H9 (cell line): ENCODE results near the gene THOC7. TPM values are rescaled to one million over a fixed set of nuclear protein-coding genes. Genes with fewer than 3 reads are reported as not detected.

Experiments
- DNase-seq: peaks from one replicate; pipeline ENCODE4 v3.0.0-alpha.2; 2017
- H2AFZ ChIP-seq: one replicate; pipeline ENCODE4 v1.6.1; 2013; ENCODE audit warnings: mild to moderate bottlenecking, low read length, control low read depth, moderate library complexity
- H2AK5ac ChIP-seq: 2 replicates; pipeline ENCODE4 v1.6.1; 2013; ENCODE audit warnings: low read length, control low read depth, mixed read lengths; ENCODE audit not compliant: insufficient read length
- H2BK120ac ChIP-seq: one replicate; pipeline ENCODE4 v1.6.1; 2013; ENCODE audit warnings: low read depth, mild to moderate bottlenecking, low read length, control low read depth, inconsistent platforms; ENCODE audit not compliant: poor library complexity, severe bottlenecking
- H2BK12ac ChIP-seq: 2 replicates; pipeline ENCODE4 v1.6.1; 2013; ENCODE audit warnings: low read length, control low read depth, mixed read lengths, low read depth; ENCODE audit not compliant: insufficient read length
- H2BK15ac ChIP-seq: 2 replicates; pipeline ENCODE4 v1.6.1; 2013; ENCODE audit warnings: low read depth, low read length, control low read depth
- H2BK20ac ChIP-seq: one replicate; pipeline ENCODE4 v1.6.1; 2013; ENCODE audit warnings: low read depth, mild to moderate bottlenecking, low read length, control low read depth, inconsistent platforms; ENCODE audit not compliant: poor library complexity, severe bottlenecking
- H2BK5ac ChIP-seq: 2 replicates; pipeline ENCODE4 v1.6.1; 2013; ENCODE audit warnings: low read length, control low read depth, mixed read lengths; ENCODE audit not compliant: insufficient read length
- H3K14ac ChIP-seq: 2 replicates; pipeline ENCODE4 v1.6.1; 2013; ENCODE audit warnings: low read length, control low read depth; ENCODE audit not compliant: insufficient read depth
- H3K18ac ChIP-seq: 2 replicates; pipeline ENCODE4 v1.6.1; 2013; ENCODE audit warnings: low read depth, mild to moderate bottlenecking, mixed read lengths, low read length, control low read depth; ENCODE audit not compliant: insufficient read length
- H3K23ac ChIP-seq: 2 replicates; pipeline ENCODE4 v1.6.1; 2013; ENCODE audit warnings: low read length, control low read depth, mixed read lengths, low read depth; ENCODE audit not compliant: insufficient read length
- H3K23me2 ChIP-seq: 2 replicates; pipeline ENCODE4 v1.6.1; 2013; ENCODE audit warnings: low read depth, mild to moderate bottlenecking, mixed read lengths, low read length, control low read depth; ENCODE audit not compliant: insufficient read length, poor library complexity, severe bottlenecking
- H3K27ac ChIP-seq: 2 replicates; pipeline ENCODE4 v1.5.1; 2013; ENCODE audit warnings: low read length, control low read depth, mixed read lengths, low read depth; ENCODE audit not compliant: insufficient read length
- H3K27me3 ChIP-seq: 2 replicates; pipeline ENCODE4 v1.6.1; 2013; ENCODE audit warnings: low read length, control low read depth, inconsistent platforms; ENCODE audit not compliant: insufficient read depth
- H3K4ac ChIP-seq: 2 replicates; pipeline ENCODE4 v1.6.1; 2013; ENCODE audit warnings: low read depth, mild to moderate bottlenecking, control low read depth, inconsistent platforms, low read length, moderate library complexity
- H3K4me1 ChIP-seq: 2 replicates; pipeline ENCODE4 v1.6.1; 2013; ENCODE audit warnings: low read length, control low read depth, inconsistent platforms; ENCODE audit not compliant: insufficient read depth
- H3K4me2 ChIP-seq: 2 replicates; pipeline ENCODE4 v1.6.1; 2013; ENCODE audit warnings: low read length, control low read depth, mixed read lengths; ENCODE audit not compliant: insufficient read length, insufficient read depth
- H3K56ac ChIP-seq: 2 replicates; pipeline ENCODE4 v1.6.1; 2013; ENCODE audit warnings: low read depth, mild to moderate bottlenecking, mixed read lengths, low read length, control low read depth; ENCODE audit not compliant: insufficient read length
- H3K79me1 ChIP-seq: 2 replicates; pipeline ENCODE4 v1.6.1; 2013; ENCODE audit warnings: low read depth, mild to moderate bottlenecking, moderate library complexity, low read length, control low read depth, inconsistent platforms; ENCODE audit not compliant: insufficient read depth, poor library complexity, severe bottlenecking
- H3K79me2 ChIP-seq: 2 replicates; pipeline ENCODE4 v1.6.1; 2013; ENCODE audit warnings: low read length, control low read depth, inconsistent platforms; ENCODE audit not compliant: insufficient read depth
- H3K9ac ChIP-seq: 2 replicates; pipeline ENCODE4 v1.6.1; 2013; ENCODE audit warnings: low read length, control low read depth, mixed read lengths; ENCODE audit not compliant: insufficient read length; ENCODE audit errors: extremely low read depth
- H3K9me3 ChIP-seq: one replicate; pipeline ENCODE4 v1.6.1; 2013; ENCODE audit warnings: low read depth, low read length, inconsistent platforms; ENCODE audit not compliant: control insufficient read depth
- H3T11ph ChIP-seq: one replicate; pipeline ENCODE4 v1.6.1; 2013; ENCODE audit warnings: mild to moderate bottlenecking, low read length, control low read depth, inconsistent platforms
- H4K20me1 ChIP-seq: one replicate; pipeline ENCODE4 v1.6.1; 2013; ENCODE audit not compliant: control insufficient read depth, insufficient read length, insufficient read depth
- H4K5ac ChIP-seq: 2 replicates; pipeline ENCODE4 v1.6.1; 2013; ENCODE audit warnings: low read depth, mild to moderate bottlenecking, mixed read lengths, low read length, control low read depth; ENCODE audit not compliant: insufficient read length
- H4K8ac ChIP-seq: replicated peaks from 2 replicates; pipeline ENCODE4 v1.6.1; 2013; ENCODE audit warnings: low read length, control low read depth, mixed read lengths, low read depth; ENCODE audit not compliant: insufficient read length
- H4K91ac ChIP-seq: 2 replicates; pipeline ENCODE4 v1.6.1; 2013; ENCODE audit warnings: low read depth, mild to moderate bottlenecking, moderate library complexity, mixed read lengths, low read length, control low read depth; ENCODE audit not compliant: insufficient read length
- H3K27ac Mint-ChIP-seq, 3 experiments: 2 replicates in 2 of 3; 3 replicates in 1 of 3; pipeline ENCODE4 v1.8.0; 2020 to 2021; ENCODE audit warnings: mixed read lengths in 3 of 3, mild to moderate bottlenecking in 1 of 3, moderate library complexity in 1 of 3
- H3K27me3 Mint-ChIP-seq: 2 replicates; pipeline ENCODE4 v1.8.0; 2021; ENCODE audit warnings: low read depth, mild to moderate bottlenecking, moderate library complexity, mixed read lengths
- H3K36me3 Mint-ChIP-seq, 3 experiments: 2 replicates in 2 of 3; 3 replicates in 1 of 3; pipeline ENCODE4 v1.8.0; 2020 to 2021; ENCODE audit warnings: low read depth in 3 of 3, mixed read lengths in 3 of 3; ENCODE audit not compliant: insufficient read depth in 1 of 3
- H3K4me1 Mint-ChIP-seq, 2 experiments: 2 replicates each; pipeline ENCODE4 v1.8.0; 2020; ENCODE audit warnings: mixed read lengths in 2 of 2
- H3K4me3 Mint-ChIP-seq, 2 experiments: 2 replicates in 1 of 2; 3 replicates in 1 of 2; pipeline ENCODE4 v1.8.0; 2020 to 2021; ENCODE audit warnings: mild to moderate bottlenecking in 2 of 2, mixed read lengths in 2 of 2, moderate library complexity in 1 of 2
- H3K9me3 Mint-ChIP-seq, 2 experiments: 2 replicates in 1 of 2; 3 replicates in 1 of 2; pipeline ENCODE4 v1.8.0; 2020; ENCODE audit warnings: mild to moderate bottlenecking in 2 of 2, mixed read lengths in 2 of 2, moderate library complexity in 1 of 2
- CTCF ChIP-seq: fragments of 200-600 bp; sonication (generic); conservative IDR thresholded peaks from 3 replicates; pipeline ENCODE4 v1.8.0; 2021; ENCODE audit warnings: antibody characterized with exemption, mild to moderate bottlenecking
- WGBS: extraction: QIAGEN DNeasy Blood & Tissue Kit; methylation state at CpG from one replicate; pipeline ENCODE4 v1.1.7; 2013; ENCODE audit warnings: missing lambda C conversion rate, low lambda C conversion rate, mixed read lengths; ENCODE audit not compliant: insufficient read length; ENCODE audit errors: extremely low coverage; 5-methylcytosine and 5-hydroxymethylcytosine counted together
- total RNA-seq: library from RNA; stranded (reverse); gene quantifications from 2 replicates; pipeline ENCODE4 v1.2.1, GENCODE V29; 2021

The THOC7 gene
- total RNA-seq, 1 experiment from 2014 or later: 63.3 TPM

GRCh38 chr3:63817225-63817624 lies 46.4 kb downstream of the THOC7 start:
- H2BK120ac ChIP-seq: no peak overlapping the region
- no peaks in the 10 kb centered on the region for H3K79me2 ChIP-seq
- no peak overlapping the region for H2AK5ac ChIP-seq
- no peak for TF ChIP-seq CTCF
- H3K14ac ChIP-seq: no peak overlapping the region
- Mint-ChIP-seq H3K27ac (no peak overlapping the region), H3K27me3 (no peaks in the 10 kb centered on the region), H3K9me3 (no peaks in the 10 kb centered on the region), H3K4me1 (peaks cover 15 to 25% of the 10 kb centered on the region in 2 experiments), H3K36me3 (no peaks in the 10 kb centered on the region), H3K4me3 (no peak overlapping the region)
- DNase-seq: no peak
- H3K9ac ChIP-seq: no peak overlapping the region
- H4K91ac ChIP-seq: no peak overlapping the region
- H3K56ac ChIP-seq: no peak overlapping the region
- no peak overlapping the region for H2BK15ac ChIP-seq
- no peak overlapping the region for H2BK5ac ChIP-seq
- H2AFZ ChIP-seq: no peak overlapping the region
- no peak overlapping the region for H3K27ac ChIP-seq
- H3K9me3 ChIP-seq: no peaks in the 10 kb centered on the region
- H3K4ac ChIP-seq: no peak overlapping the region
- H3K23me2 ChIP-seq: no peaks in the 10 kb centered on the region
- no peak overlapping the region for H3K23ac ChIP-seq
- no peak overlapping the region for H3K18ac ChIP-seq
- H3K79me1 ChIP-seq: no peaks in the 10 kb centered on the region
- no peak overlapping the region for H4K8ac ChIP-seq
- no peak overlapping the region for H4K5ac ChIP-seq
- no CpG with 5 or more reads among the region's 5 CpGs for WGBS
- no peak overlapping the region for H3T11ph ChIP-seq
- H3K27me3 ChIP-seq: no peaks in the 10 kb centered on the region
- H2BK12ac ChIP-seq: no peak overlapping the region
- H3K4me2 ChIP-seq: no peak overlapping the region
- 0 out of 2 replicates have a peak, but pooled peaks cover 3% of the 10 kb centered on the region for H3K4me1 ChIP-seq
- H2BK20ac ChIP-seq: no peak overlapping the region
- no peaks in the 10 kb centered on the region for H4K20me1 ChIP-seq
